GM13977 (cell line): ENCODE data around the gene DAO.
"Not testable (repeated sequence)": the region's sequence is repeated elsewhere in the genome, so short reads cannot be mapped to it uniquely, and the experiment has no call there.

Experiments used
- DNase-seq: peaks from one replicate; pipeline ENCODE4 v3.0.0; 2012; ENCODE audit warnings: low spot score
- CTCF ChIP-seq: IDR thresholded peaks from 2 replicates; pipeline ENCODE4 v1.5.1; 2012; ENCODE audit warnings: mild to moderate bottlenecking, control low read depth; ENCODE audit not compliant: insufficient read depth; ENCODE audit errors: extremely low read depth, missing control alignments
- in situ Hi-C: fragments of 300-500 bp; cut with MboI; formaldehyde crosslinking; loops from one replicate; pipeline ENCODE4 v1.12.0; 2022; ENCODE audit warnings: low sequenced_read_pairs, low pct_unique_long_range_greater_than_20kb, mixed read lengths, inconsistent platforms; ENCODE audit not compliant: unreplicated experiment

The DAO gene

GRCh38 chr12:108840605-108841332 is 39.1 kb upstream of the DAO start:
- in situ Hi-C loops, result no loop called here
- no peak for TF ChIP-seq CTCF
- no peak for DNase-seq

- in situ Hi-C loops, DNase-seq: not testable (repeated sequence)
These were observed 38.1 kb upstream of the DAO start for GRCh38 chr12:108841825-108842224.

- in situ Hi-C loops, result no loop called here
- no peak for DNase-seq
- no peak for TF ChIP-seq CTCF
These were observed 37.5 kb upstream of the DAO start for GRCh38 chr12:108842361-108842760.

GRCh38 chr12:108843187-108843586 is 36.7 kb upstream of the DAO start:
- no peak for DNase-seq
- TF ChIP-seq CTCF, result no peak
- in situ Hi-C loops, result no loop called here

- TF ChIP-seq CTCF, result no peak
- no peak for DNase-seq
- in situ Hi-C loops, result no loop called here
These were observed 34.2 kb upstream of the DAO start for GRCh38 chr12:108845696-108846095.

- in situ Hi-C loops, result no loop called here
- DNase-seq, result no peak
These were observed 33.6 kb upstream of the DAO start for GRCh38 chr12:108846290-108846701.

More at GRCh38 chr12:108846290-108846701, 33.6 kb upstream of the DAO start:
- no peak for TF ChIP-seq CTCF
